ENCODE data around the gene ALK.

- TF ChIP-seq, protein P1, sequence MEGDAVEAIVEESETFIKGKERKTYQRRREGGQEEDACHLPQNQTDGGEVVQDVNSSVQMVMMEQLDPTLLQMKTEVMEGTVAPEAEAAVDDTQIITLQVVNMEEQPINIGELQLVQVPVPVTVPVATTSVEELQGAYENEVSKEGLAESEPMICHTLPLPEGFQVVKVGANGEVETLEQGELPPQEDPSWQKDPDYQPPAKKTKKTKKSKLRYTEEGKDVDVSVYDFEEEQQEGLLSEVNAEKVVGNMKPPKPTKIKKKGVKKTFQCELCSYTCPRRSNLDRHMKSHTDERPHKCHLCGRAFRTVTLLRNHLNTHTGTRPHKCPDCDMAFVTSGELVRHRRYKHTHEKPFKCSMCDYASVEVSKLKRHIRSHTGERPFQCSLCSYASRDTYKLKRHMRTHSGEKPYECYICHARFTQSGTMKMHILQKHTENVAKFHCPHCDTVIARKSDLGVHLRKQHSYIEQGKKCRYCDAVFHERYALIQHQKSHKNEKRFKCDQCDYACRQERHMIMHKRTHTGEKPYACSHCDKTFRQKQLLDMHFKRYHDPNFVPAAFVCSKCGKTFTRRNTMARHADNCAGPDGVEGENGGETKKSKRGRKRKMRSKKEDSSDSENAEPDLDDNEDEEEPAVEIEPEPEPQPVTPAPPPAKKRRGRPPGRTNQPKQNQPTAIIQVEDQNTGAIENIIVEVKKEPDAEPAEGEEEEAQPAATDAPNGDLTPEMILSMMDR (IDR thresholded peaks at IDR 0.05), result no peak
- no peak for TF ChIP-seq POLR2A (IDR thresholded peaks at IDR 0.05)
Measured at GRCh38 chr2:29240601-29241000, 680.8 kb downstream of the ALK start.

Data from Peyer's patch (tissue), 4 donors.